Fibroblast of the aortic adventitia (primary cell): Measurements from ENCODE around the gene UGT1A8. TPM values are rescaled to one million over a fixed set of nuclear protein-coding genes. Genes with fewer than 3 reads are reported as not detected.

ENCODE experiments used
- DNase-seq: peaks from one replicate; pipeline ENCODE4 v3.0.0-alpha.2; 2010; ENCODE audit warnings: low read depth
- H3K4me3 ChIP-seq: 2 replicates; pipeline ENCODE4 v1.5.1; 2011; ENCODE audit warnings: low read depth, mild to moderate bottlenecking, control low read depth, low read length, moderate library complexity
- total RNA-seq: library from RNA; depleted of rRNA; stranded (reverse); fragments of >200 nt; gene quantifications from 2 replicates; pipeline ENCODE4 v1.2.3, GENCODE V29; 2012; ENCODE audit warnings: low replicate concordance
- TF ChIP-seq, protein P1 (sequence below): IDR thresholded peaks from 2 replicates; pipeline ENCODE4 v1.5.1; 2011; ENCODE audit warnings: mild to moderate bottlenecking, low read length, control low read depth, inconsistent platforms; ENCODE audit not compliant: insufficient read depth

UGT1A8 gene
- total RNA-seq, 1 donor, result 0.09 TPM

DNA sequence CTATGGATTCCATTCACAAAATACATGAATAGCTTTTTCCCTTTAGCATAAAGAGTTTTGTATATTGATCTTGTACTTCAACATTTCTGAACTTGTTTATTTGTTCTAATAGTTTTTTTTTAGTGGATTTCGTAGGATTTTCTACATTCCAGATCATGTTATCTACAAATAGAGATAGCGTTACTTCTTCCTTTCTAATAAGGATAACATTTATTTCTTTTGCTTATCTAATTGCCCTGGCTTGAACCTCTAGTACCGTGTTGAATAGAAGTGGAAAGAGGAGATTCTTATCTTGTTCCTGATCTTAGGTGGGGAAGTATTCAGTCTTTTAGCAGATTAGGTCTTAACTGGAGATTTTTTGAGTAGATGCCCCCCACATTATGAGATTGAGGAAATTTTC, 84.8 kb downstream of the UGT1A8 start:
- DNase-seq, result no peak
- no peak overlapping the region for H3K4me3 ChIP-seq
- TF ChIP-seq, protein P1, sequence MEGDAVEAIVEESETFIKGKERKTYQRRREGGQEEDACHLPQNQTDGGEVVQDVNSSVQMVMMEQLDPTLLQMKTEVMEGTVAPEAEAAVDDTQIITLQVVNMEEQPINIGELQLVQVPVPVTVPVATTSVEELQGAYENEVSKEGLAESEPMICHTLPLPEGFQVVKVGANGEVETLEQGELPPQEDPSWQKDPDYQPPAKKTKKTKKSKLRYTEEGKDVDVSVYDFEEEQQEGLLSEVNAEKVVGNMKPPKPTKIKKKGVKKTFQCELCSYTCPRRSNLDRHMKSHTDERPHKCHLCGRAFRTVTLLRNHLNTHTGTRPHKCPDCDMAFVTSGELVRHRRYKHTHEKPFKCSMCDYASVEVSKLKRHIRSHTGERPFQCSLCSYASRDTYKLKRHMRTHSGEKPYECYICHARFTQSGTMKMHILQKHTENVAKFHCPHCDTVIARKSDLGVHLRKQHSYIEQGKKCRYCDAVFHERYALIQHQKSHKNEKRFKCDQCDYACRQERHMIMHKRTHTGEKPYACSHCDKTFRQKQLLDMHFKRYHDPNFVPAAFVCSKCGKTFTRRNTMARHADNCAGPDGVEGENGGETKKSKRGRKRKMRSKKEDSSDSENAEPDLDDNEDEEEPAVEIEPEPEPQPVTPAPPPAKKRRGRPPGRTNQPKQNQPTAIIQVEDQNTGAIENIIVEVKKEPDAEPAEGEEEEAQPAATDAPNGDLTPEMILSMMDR, result no peak

DNA sequence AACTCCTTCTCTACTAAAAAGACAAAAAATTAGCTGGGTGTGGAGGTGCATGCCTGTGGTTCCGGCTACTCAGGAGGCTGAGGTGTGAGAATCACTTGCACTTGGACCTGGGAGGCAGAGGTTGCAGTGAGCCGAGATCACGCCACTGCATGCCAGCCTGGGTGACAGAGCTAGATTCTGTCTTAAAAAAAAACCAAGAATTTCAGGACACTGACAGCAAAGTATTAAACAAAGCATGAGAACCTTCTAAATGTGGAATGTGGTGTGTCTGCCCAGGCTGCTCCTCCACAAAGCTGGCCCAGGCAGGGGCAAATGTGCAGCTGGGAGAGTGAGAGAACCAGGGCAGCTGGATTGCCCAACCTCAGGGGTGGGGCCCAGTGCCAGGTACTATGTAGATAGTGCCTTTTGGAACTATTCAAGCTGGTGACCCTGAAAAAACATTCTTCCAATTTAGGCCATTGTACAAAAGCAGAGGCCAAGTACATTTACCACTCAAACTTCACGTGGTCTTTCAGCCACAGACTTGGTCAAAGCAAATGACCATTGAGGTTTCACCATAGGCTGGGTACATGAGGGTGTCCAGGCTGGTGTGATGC, 88.6 kb downstream of the UGT1A8 start:
- no peak overlapping the region for H3K4me3 ChIP-seq
- peak; percentile 69 for DNase-seq
- TF ChIP-seq, protein P1, result no peak

DNA sequence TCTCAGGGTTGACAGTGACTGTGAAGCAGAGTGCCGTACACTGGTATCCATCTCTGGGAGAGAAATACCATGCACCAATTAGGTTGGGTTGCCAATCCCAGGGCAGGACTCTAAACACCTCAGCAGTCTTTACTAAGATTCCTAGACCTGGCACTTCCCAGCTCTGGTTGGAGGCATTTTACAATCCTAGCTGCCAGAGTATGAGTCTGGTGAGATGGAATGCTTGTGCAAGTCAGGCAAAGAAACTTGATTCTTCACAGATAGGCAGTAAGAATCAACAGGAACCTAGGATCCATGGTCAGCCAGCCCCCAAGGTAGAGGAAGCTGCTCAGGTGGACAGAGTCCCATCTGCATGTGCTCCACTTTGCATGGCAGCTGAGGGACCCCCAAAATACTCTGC, 89.3 kb downstream of the UGT1A8 start:
- peak; percentile 83 for DNase-seq
- TF ChIP-seq, protein P1, result no peak
- H3K4me3 ChIP-seq, result no peak overlapping the region

DNA sequence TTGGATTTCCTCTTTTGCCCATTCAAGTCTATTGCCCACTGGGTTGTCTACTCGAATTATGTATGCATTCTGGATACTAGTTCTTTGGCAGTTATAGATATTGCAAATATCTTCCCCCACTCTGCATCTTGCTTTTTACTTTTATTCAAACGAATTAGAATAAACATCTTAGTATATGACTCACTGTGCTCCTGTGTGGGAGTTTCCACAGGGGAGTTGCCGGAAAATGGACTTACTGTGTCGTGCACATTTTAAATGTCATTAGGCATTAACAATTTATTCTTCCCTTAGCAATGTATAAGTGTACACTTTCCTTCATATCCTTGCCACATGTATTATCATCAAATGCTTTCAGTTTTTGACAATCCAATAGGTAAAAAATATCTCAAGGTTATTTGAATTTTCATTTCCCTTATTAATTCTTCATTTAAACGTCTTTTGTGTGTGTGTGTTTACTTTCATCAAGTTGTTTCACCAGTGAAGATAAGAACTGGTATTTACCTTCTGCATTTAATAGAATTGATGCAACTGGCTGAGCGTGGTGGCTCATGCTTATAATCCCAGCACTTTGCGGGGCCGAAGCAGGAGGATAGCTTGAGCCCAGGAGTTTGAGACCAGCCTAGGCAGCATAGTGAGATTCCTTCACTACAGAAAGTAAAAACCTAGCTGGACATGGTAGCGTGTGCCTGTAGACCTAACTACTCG, 90.7 kb downstream of the UGT1A8 start:
- no peak overlapping the region for H3K4me3 ChIP-seq
- DNase-seq, result peak; percentile 67
- TF ChIP-seq, protein P1, result no peak

DNA sequence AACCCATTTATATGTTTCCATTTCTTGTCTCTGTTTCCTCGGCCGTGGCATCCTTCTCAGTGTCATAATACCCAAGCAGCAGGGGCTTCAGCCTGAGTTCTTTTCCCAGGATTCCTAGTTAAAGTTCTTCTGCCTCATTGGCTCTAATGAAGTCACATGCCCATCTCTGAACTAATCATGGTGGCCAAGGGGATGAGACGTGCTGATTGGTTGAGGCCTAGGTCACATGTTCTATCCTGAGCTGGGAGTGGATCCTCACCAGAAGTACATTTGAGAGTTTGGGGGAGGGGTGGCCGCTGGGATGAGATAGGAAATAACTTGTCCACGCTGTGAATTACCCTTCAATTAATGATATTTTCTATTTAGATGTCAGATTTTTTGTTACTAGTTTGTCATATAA, 91.5 kb downstream of the UGT1A8 start:
- TF ChIP-seq, protein P1, result no peak

DNA sequence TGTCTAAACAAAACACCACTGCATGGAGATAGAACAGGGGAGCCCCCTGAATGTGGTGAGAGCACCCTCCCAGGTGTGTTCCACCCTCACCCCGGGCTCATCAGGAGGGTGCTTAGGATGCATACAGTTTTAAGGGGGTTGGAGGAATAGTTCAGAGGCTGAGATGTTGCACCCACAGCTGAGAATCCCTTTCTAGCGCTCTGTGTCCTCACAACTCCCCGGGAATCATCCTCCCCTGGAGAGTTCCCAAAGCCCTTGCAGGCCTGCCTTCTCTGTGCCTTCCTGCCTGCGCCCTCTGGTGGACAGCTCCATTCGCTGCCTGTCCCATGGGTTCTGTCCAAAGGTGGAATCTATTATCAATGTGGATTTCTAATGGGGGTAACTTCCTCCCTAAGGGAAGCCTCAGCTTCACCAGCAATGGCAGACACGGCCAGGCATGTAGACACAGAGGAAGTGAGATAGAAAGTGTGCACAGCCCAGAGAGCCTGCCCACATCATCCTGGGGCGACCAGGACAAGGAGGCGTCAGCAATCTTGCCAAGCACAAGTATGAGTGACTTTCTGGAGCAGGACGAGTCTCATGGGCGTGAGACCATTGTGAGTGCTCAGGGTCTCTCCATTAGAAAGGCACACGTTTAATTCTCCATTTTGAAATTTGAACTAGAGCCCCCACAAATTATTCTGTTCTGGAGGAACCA, 94.0 kb downstream of the UGT1A8 start:
- H3K4me3 ChIP-seq, result no peak overlapping the region
- DNase-seq, result peak; percentile 87
- TF ChIP-seq, protein P1, result peak; percentile 92

More for the DNA sequence above, 91.5 kb downstream of the UGT1A8 start:
- H3K4me3 ChIP-seq, result no peak overlapping the region
- DNase-seq, result no peak
